ENCODE results near the gene HINT3.
"Not testable (repeated sequence)": the region's sequence is repeated elsewhere in the genome, so short reads cannot be mapped to it uniquely, and the experiment has no call there.

DNA sequence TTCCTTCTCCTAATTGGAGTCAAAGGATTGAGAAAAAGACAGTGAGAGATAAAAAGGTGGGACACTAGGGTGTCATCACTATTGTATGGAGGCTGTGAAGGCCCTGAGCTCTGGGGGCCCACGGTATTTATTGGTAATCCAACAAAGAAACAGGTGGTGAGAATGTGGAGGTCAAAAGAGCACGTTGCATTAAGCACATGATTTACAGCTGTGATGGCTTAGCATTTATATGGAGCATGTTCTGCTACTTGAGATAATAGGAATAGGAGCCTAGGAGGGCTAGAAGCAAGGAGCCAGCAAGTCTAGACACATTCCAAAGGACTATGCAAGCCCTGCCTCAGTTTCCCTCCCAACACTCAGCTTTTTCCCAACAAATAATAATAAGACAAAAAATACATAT is 44.1 kb upstream of the HINT3 start:
- not testable (repeated sequence) for TF ChIP-seq CTCF (IDR thresholded peaks at IDR 0.05 in 2 of 3, conservative IDR thresholded peaks at IDR 0.05 in 1 of 3; ENCODE audit: borderline replicate concordance in 1 of 3, insufficient read depth in 1 of 3, low read depth in 2 of 3, low read length in 2 of 3); EZH2 (IDR thresholded peaks at IDR 0.05); POLR2A (IDR thresholded peaks at IDR 0.05; ENCODE audit: borderline replicate concordance, extremely low read depth, insufficient read depth, insufficient read length); POLR2AphosphoS5 (IDR thresholded peaks at IDR 0.05; ENCODE audit: low read depth, low read length); SP1 (IDR thresholded peaks at IDR 0.05; ENCODE audit: low read depth); EZH2phosphoT487 (IDR thresholded peaks at IDR 0.05; ENCODE audit: borderline replicate concordance); SIN3A (IDR thresholded peaks at IDR 0.05; ENCODE audit: low read depth); JUND (IDR thresholded peaks at IDR 0.05); YY1 (IDR thresholded peaks at IDR 0.05; ENCODE audit: extremely low read depth, insufficient replicate concordance, low read depth, low read length); SRF (IDR thresholded peaks at IDR 0.05; ENCODE audit: low read depth)
- TF ChIP-seq, protein P1, sequence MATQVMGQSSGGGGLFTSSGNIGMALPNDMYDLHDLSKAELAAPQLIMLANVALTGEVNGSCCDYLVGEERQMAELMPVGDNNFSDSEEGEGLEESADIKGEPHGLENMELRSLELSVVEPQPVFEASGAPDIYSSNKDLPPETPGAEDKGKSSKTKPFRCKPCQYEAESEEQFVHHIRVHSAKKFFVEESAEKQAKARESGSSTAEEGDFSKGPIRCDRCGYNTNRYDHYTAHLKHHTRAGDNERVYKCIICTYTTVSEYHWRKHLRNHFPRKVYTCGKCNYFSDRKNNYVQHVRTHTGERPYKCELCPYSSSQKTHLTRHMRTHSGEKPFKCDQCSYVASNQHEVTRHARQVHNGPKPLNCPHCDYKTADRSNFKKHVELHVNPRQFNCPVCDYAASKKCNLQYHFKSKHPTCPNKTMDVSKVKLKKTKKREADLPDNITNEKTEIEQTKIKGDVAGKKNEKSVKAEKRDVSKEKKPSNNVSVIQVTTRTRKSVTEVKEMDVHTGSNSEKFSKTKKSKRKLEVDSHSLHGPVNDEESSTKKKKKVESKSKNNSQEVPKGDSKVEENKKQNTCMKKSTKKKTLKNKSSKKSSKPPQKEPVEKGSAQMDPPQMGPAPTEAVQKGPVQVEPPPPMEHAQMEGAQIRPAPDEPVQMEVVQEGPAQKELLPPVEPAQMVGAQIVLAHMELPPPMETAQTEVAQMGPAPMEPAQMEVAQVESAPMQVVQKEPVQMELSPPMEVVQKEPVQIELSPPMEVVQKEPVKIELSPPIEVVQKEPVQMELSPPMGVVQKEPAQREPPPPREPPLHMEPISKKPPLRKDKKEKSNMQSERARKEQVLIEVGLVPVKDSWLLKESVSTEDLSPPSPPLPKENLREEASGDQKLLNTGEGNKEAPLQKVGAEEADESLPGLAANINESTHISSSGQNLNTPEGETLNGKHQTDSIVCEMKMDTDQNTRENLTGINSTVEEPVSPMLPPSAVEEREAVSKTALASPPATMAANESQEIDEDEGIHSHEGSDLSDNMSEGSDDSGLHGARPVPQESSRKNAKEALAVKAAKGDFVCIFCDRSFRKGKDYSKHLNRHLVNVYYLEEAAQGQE (IDR thresholded peaks at IDR 0.05; ENCODE audit: low read depth): not testable (repeated sequence)
